Endothelial cell of umbilical vein (primary cell): ENCODE results near the gene MYDGF. TPM values are rescaled to one million over a fixed set of nuclear protein-coding genes. Genes with fewer than 3 reads are reported as not detected.
A peak's percentile ranks its signal among the peaks of the same experiment; 100 is the strongest.

Experiments
- BruUV-seq: library from RNA; stranded (reverse); fragments of 400-500 nt; replicated peaks from 2 replicates; lab custom pipeline; 2021; lab: Mats Ljungman, UMichigan
- CTCF ChIA-PET: fragments of 300-600, 350-600 bp; sonication (Branson Sonifier 250); formaldehyde crosslinking; loops from one replicate; lab custom pipeline; 2021; ENCODE audit warnings: antibody characterized with exemption, inconsistent platforms; lab: Charles Lee
- POLR2A ChIA-PET: fragments of 300-600, 350-600 bp; sonication (Branson Sonifier 250); formaldehyde crosslinking; loops from one replicate; lab custom pipeline; 2021; ENCODE audit warnings: antibody characterized with exemption, inconsistent platforms; lab: Charles Lee
- DNase-seq: peaks from one replicate; pipeline ENCODE4 v3.0.0-alpha.2; 2011; ENCODE audit warnings: low read depth, low spot score
- FAIRE-seq: peaks from 2 replicates; lab custom pipeline; 2011; peaks lifted over from hg19 to GRCh38; lab: Jason Lieb, UNC
- H2AFZ ChIP-seq: 2 replicates; pipeline ENCODE4 v1.6.0; 2012; ENCODE audit warnings: low read depth, low read length, control low read depth, inconsistent platforms
- H3K27ac ChIP-seq: 2 replicates; pipeline ENCODE4 v1.5.1; 2011; ENCODE audit warnings: low read depth, mild to moderate bottlenecking, control low read depth, low read length, moderate library complexity; ENCODE audit not compliant: insufficient read depth
- H3K27me3 ChIP-seq, 2 experiments: 2 replicates each; pipeline versions ENCODE4 v1.6.0 to v1.6.1; 2011; ENCODE audit warnings: low read length in 2 of 2, mixed read lengths in 1 of 2; ENCODE audit not compliant: control insufficient read depth in 2 of 2, insufficient read depth in 2 of 2
- H3K36me3 ChIP-seq, 2 experiments: 2 replicates in 1 of 2; 3 replicates in 1 of 2; pipeline ENCODE4 v1.5.1; 2011; ENCODE audit warnings: low read length in 2 of 2, mild to moderate bottlenecking in 1 of 2, moderate library complexity in 1 of 2; ENCODE audit not compliant: control insufficient read depth in 2 of 2, insufficient read depth in 2 of 2; ENCODE audit errors: extremely low read depth in 1 of 2
- H3K4me1 ChIP-seq: 3 replicates; pipeline ENCODE4 v1.5.1; 2011; ENCODE audit warnings: mild to moderate bottlenecking, low read length; ENCODE audit not compliant: control insufficient read depth, insufficient read depth; ENCODE audit errors: extremely low read depth
- H3K4me2 ChIP-seq: 2 replicates; pipeline ENCODE4 v1.6.1; 2011; ENCODE audit warnings: low read length, control low read depth, mixed read lengths; ENCODE audit not compliant: insufficient read depth
- H3K4me3 ChIP-seq, 3 experiments: fragments of 200-600 bp in 1 of 3; sonication (generic), shearing (Covaris generic) in 1 of 3; replicated peaks in 1 of 3; 2 replicates each; pipeline ENCODE4 v1.5.1; 2011 to 2016; ENCODE audit warnings: control low read depth in 3 of 3, low read length in 3 of 3, mild to moderate bottlenecking in 2 of 3, inconsistent platforms in 1 of 3, low read depth in 1 of 3, moderate library complexity in 1 of 3; ENCODE audit not compliant: insufficient read depth in 1 of 3
- H3K79me2 ChIP-seq: 2 replicates; pipeline ENCODE4 v1.6.0; 2012; ENCODE audit warnings: low read length, inconsistent platforms; ENCODE audit not compliant: control insufficient read depth, insufficient read depth
- H3K9ac ChIP-seq: replicated peaks from 2 replicates; pipeline ENCODE3; 2011; ENCODE audit warnings: low read length, control low read depth; ENCODE audit not compliant: insufficient read depth; ENCODE audit errors: extremely low read depth
- H3K9me1 ChIP-seq: replicated peaks from 3 replicates; pipeline ENCODE4 v1.6.0; 2011; ENCODE audit warnings: mild to moderate bottlenecking, low read length; ENCODE audit not compliant: control insufficient read depth, insufficient read depth; ENCODE audit errors: extremely low read depth
- H3K9me3 ChIP-seq: replicated peaks from 2 replicates; pipeline ENCODE4 v1.5.1; 2012; ENCODE audit warnings: low read length, inconsistent platforms; ENCODE audit not compliant: control insufficient read depth, insufficient read depth
- H4K20me1 ChIP-seq: replicated peaks from 2 replicates; pipeline ENCODE3; 2011; ENCODE audit warnings: mild to moderate bottlenecking, low read length; ENCODE audit not compliant: control insufficient read depth, insufficient read depth; ENCODE audit errors: extremely low read depth
- EZH2 ChIP-seq: IDR thresholded peaks from 2 replicates; pipeline ENCODE4 v1.6.1; 2012; ENCODE audit warnings: borderline replicate concordance, low read depth, mild to moderate bottlenecking, moderate library complexity, low read length, inconsistent platforms; ENCODE audit not compliant: severe bottlenecking
- FOS ChIP-seq: IDR thresholded peaks from 2 replicates; pipeline ENCODE4 v1.6.1; 2011; ENCODE audit warnings: mild to moderate bottlenecking, low read length, moderate library complexity, borderline replicate concordance; ENCODE audit not compliant: insufficient read depth
- GATA2 ChIP-seq: IDR thresholded peaks from 2 replicates; pipeline ENCODE4 v1.7.0; 2011; ENCODE audit warnings: low read depth, mild to moderate bottlenecking, moderate library complexity, mixed read lengths, low read length; ENCODE audit not compliant: insufficient read length, insufficient read depth
- JUN ChIP-seq: IDR thresholded peaks from 2 replicates; pipeline ENCODE4 v1.6.1; 2011; ENCODE audit warnings: borderline replicate concordance, low read depth; ENCODE audit not compliant: insufficient read length, insufficient read depth
- MAX ChIP-seq: IDR thresholded peaks from 2 replicates; pipeline ENCODE4 v1.6.1; 2011; ENCODE audit not compliant: insufficient read depth, insufficient read length
- MYC ChIP-seq: IDR thresholded peaks from one replicate; pipeline ENCODE4 v1.6.1; 2011; ENCODE audit warnings: mild to moderate bottlenecking, low read depth, low read length
- POLR2A ChIP-seq: IDR thresholded peaks from 2 replicates; pipeline ENCODE4 v1.6.1; 2012; ENCODE audit warnings: low read depth, mild to moderate bottlenecking, control low read depth, low read length
- POLR2AphosphoS5 ChIP-seq: IDR thresholded peaks from 2 replicates; pipeline ENCODE4 v1.6.1; 2012; ENCODE audit warnings: low read depth, mild to moderate bottlenecking, control low read depth, low read length, moderate library complexity; ENCODE audit not compliant: insufficient read depth
- dilution Hi-C: fragments of 300-500 bp; cut with MboI; formaldehyde crosslinking; loops from one replicate; pipeline ENCODE4 v1.15.0; 2019; ENCODE audit warnings: low sequenced_read_pairs; ENCODE audit not compliant: extremely low pct_ligation_motif_present
- intact Hi-C: fragments of 100-400 bp; cut with micrococcal nuclease; formaldehyde crosslinking; loops from one replicate; pipeline ENCODE4 v1.10.0; 2022
- polyA plus RNA-seq, 4 experiments: library from polyadenylated mRNA; depleted of rRNA in 3 of 4; stranded (reverse) in 3 of 4; unstranded in 1 of 4; fragments of >200 nt; gene quantifications; 2 replicates each; pipeline versions ENCODE4 v1.2.1 to v1.2.3, GENCODE V29; 2011 to 2012; ENCODE audit warnings: missing spikeins in 1 of 4
- total RNA-seq: library from RNA; stranded (reverse); gene quantifications from 2 replicates; pipeline ENCODE4 v1.2.3, GENCODE V29; 2021
- TF ChIP-seq, protein P1 (sequence below), 2 donors: IDR thresholded peaks; 1 replicate in 1 of 2; 2 replicates in 1 of 2; pipeline ENCODE4 v1.5.1; 2011; ENCODE audit warnings: low read length in 2 of 2, mild to moderate bottlenecking in 2 of 2, moderate library complexity in 2 of 2, control low read depth in 1 of 2, inconsistent platforms in 1 of 2, low read depth in 1 of 2; ENCODE audit not compliant: insufficient read depth in 1 of 2; ENCODE audit errors: extremely low read depth in 1 of 2

Gene MYDGF
- total and polyA plus RNA-seq, 2 donors (not counting 3 experiments of a cell fraction or from before 2014, with no cell fraction given) = 191 to 337 TPM

- Histone ChIP-seq H3K36me3 (peaks cover 2 to 12% of the 10 kb centered on the region in 2 experiments), H3K4me1 (peaks cover 12% of the 10 kb centered on the region), H3K27ac (no peak overlapping the region), H2AFZ (no peak overlapping the region), H3K9me3 (no peaks in the 10 kb centered on the region), H3K79me2 (peaks cover 11% of the 10 kb centered on the region), H3K9ac (no peak overlapping the region), H3K4me3 (no peak overlapping the region), H3K9me1 (no peaks in the 10 kb centered on the region), H3K27me3 (no peaks in the 10 kb centered on the region), H3K4me2 (no peak overlapping the region), H4K20me1 (no peaks in the 10 kb centered on the region)
- intact Hi-C loops = loop anchor here (5.0 kb wide), 1 partner anchor 39 kb away; no protein-coding TSS in a partner anchor
- FAIRE-seq (no peak), DNase-seq (no peak)
- ChIA-PET CTCF (no interaction called here), POLR2A (no interaction called here)
- BruUV-seq = no TSS peak
- TF ChIP-seq MYC (no peak), POLR2A (peak; percentile 30)
- dilution Hi-C loops = no loop called here
Measured at GRCh38 chr19:4673726-4674125, 3.6 kb upstream of the MYDGF start.

GRCh38 chr19:4673216-4673615 is 3.1 kb upstream of the MYDGF start:
- Histone ChIP-seq H3K27ac (no peak overlapping the region), H3K9ac (no peak overlapping the region), H3K79me2 (peaks cover 16% of the 10 kb centered on the region), H3K27me3 (no peaks in the 10 kb centered on the region), H3K4me2 (no peak overlapping the region), H3K4me3 (no peak overlapping the region), H3K36me3 (peaks cover 3 to 11% of the 10 kb centered on the region in 2 experiments), H2AFZ (no peak overlapping the region), H3K9me3 (no peaks in the 10 kb centered on the region), H3K4me1 (peaks cover 13% of the 10 kb centered on the region), H4K20me1 (no peaks in the 10 kb centered on the region), H3K9me1 (no peaks in the 10 kb centered on the region)
- dilution Hi-C loops = no loop called here
- no TSS peak for BruUV-seq
- ChIA-PET CTCF (interaction anchor here (0.8 to 1.2 kb wide), 2 partner anchors 14 to 118 kb away, joined by 3 to 4 read pairs; partner anchors contain the start of gene FEM1A), POLR2A (no interaction called here)
- FAIRE-seq (no peak), DNase-seq (no peak)
- TF ChIP-seq JUN = no peak
- no peak for TF ChIP-seq FOS
- TF ChIP-seq, protein P1, sequence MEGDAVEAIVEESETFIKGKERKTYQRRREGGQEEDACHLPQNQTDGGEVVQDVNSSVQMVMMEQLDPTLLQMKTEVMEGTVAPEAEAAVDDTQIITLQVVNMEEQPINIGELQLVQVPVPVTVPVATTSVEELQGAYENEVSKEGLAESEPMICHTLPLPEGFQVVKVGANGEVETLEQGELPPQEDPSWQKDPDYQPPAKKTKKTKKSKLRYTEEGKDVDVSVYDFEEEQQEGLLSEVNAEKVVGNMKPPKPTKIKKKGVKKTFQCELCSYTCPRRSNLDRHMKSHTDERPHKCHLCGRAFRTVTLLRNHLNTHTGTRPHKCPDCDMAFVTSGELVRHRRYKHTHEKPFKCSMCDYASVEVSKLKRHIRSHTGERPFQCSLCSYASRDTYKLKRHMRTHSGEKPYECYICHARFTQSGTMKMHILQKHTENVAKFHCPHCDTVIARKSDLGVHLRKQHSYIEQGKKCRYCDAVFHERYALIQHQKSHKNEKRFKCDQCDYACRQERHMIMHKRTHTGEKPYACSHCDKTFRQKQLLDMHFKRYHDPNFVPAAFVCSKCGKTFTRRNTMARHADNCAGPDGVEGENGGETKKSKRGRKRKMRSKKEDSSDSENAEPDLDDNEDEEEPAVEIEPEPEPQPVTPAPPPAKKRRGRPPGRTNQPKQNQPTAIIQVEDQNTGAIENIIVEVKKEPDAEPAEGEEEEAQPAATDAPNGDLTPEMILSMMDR (IDR thresholded peaks at IDR 0.05; ENCODE audit: extremely low read depth in 1 of 2, insufficient read depth in 1 of 2, low read depth in 1 of 2, low read length in 2 of 2) = no peak
- TF ChIP-seq POLR2AphosphoS5 = no peak
- no peak for TF ChIP-seq POLR2A
- TF ChIP-seq EZH2 = no peak
- TF ChIP-seq GATA2 = no peak
- TF ChIP-seq MAX = no peak
- no peak for TF ChIP-seq MYC
- intact Hi-C loops = loop anchor here (5.0 kb wide), 1 partner anchor 39 kb away; no protein-coding TSS in a partner anchor
